GM12875 (cell line): ENCODE measurements around the gene DOLK.

Source experiments
- H3K4me3 ChIP-seq: one replicate; pipeline ENCODE4 v1.5.1; 2011; ENCODE audit warnings: low read depth, low read length, control low read depth
- CTCF ChIP-seq: IDR thresholded peaks from 2 replicates; pipeline ENCODE4 v1.5.1; 2011; ENCODE audit warnings: low read depth, mild to moderate bottlenecking, control low read depth, inconsistent platforms, low read length, moderate library complexity, borderline replicate concordance; ENCODE audit not compliant: insufficient read depth

DOLK gene

GRCh38 chr9:128898845-128899565 lies 48.4 kb downstream of the DOLK start:
- H3K4me3 ChIP-seq, result no peak overlapping the region
- TF ChIP-seq CTCF, result no peak

GRCh38 chr9:128898382-128898781 lies 49.0 kb downstream of the DOLK start:
- H3K4me3 ChIP-seq, result no peak overlapping the region
- TF ChIP-seq CTCF, result no peak

- no peak for TF ChIP-seq CTCF
- H3K4me3 ChIP-seq, result no peak overlapping the region
Measured at GRCh38 chr9:128895556-128895955, 51.8 kb downstream of the DOLK start.
